Measurements from ENCODE around the gene ACAA2.

DNA sequence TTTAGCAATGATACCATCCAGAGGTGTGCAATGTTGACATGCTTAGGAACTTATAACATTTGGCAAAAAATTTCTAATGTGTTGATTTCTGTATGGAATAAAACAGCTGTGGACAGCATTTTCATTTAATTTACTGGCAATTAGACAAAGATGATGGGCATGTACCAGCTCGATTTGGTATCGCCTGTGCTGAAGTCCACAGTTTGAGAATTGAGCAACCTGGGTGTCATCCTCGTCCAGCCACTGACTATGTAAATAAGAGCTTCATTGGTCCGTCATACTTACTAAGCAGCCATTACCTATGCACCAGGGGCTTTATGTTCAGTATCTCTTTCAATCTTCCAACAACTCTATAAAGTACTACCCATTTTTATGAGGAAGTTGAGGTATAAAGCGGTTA is 24.6 kb upstream of the ACAA2 start:
- no peak for TF ChIP-seq POLR2A (IDR thresholded peaks at IDR 0.05)
- TF ChIP-seq, protein P1, sequence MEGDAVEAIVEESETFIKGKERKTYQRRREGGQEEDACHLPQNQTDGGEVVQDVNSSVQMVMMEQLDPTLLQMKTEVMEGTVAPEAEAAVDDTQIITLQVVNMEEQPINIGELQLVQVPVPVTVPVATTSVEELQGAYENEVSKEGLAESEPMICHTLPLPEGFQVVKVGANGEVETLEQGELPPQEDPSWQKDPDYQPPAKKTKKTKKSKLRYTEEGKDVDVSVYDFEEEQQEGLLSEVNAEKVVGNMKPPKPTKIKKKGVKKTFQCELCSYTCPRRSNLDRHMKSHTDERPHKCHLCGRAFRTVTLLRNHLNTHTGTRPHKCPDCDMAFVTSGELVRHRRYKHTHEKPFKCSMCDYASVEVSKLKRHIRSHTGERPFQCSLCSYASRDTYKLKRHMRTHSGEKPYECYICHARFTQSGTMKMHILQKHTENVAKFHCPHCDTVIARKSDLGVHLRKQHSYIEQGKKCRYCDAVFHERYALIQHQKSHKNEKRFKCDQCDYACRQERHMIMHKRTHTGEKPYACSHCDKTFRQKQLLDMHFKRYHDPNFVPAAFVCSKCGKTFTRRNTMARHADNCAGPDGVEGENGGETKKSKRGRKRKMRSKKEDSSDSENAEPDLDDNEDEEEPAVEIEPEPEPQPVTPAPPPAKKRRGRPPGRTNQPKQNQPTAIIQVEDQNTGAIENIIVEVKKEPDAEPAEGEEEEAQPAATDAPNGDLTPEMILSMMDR (IDR thresholded peaks at IDR 0.05): no peak
